Activated CD8-positive, alpha-beta memory T cell treated with anti-CD3 and anti-CD28 coated beads for 1 hour (primary cell): Measurements from ENCODE around the gene CCDC201.
"Not testable (repeated sequence)": the region's sequence is repeated elsewhere in the genome, so short reads cannot be mapped to it uniquely, and the experiment has no call there.

Source experiments
- DNase-seq, 2 donors: peaks; one replicate each; pipeline ENCODE4 v3.0.0-alpha.2; 2020; ENCODE audit warnings: low read depth in 1 of 2; ENCODE audit errors: extremely low read depth in 1 of 2

Gene CCDC201

GRCh38 chr7:45827731-45828130 is 45.2 kb downstream of the CCDC201 start:
- not testable (repeated sequence) for DNase-seq

- not testable (repeated sequence) for DNase-seq
Measured at GRCh38 chr7:45826550-45826949, 46.3 kb downstream of the CCDC201 start.

- DNase-seq, result not testable (repeated sequence)
Measured at GRCh38 chr7:45818763-45819162, 54.1 kb downstream of the CCDC201 start.

GRCh38 chr7:45817913-45818312 is 55.0 kb downstream of the CCDC201 start:
- DNase-seq, result not testable (repeated sequence)

- DNase-seq, result not testable (repeated sequence)
Measured at GRCh38 chr7:45817016-45817415, 55.9 kb downstream of the CCDC201 start.

- not testable (repeated sequence) for DNase-seq
Measured at GRCh38 chr7:45814216-45815118, 58.4 kb downstream of the CCDC201 start.

GRCh38 chr7:45813771-45814170 is 59.1 kb downstream of the CCDC201 start:
- not testable (repeated sequence) for DNase-seq

GRCh38 chr7:45812946-45813345 is 59.9 kb downstream of the CCDC201 start:
- DNase-seq, result no peak

GRCh38 chr7:45811652-45812234 is 61.1 kb downstream of the CCDC201 start:
- not testable (repeated sequence) for DNase-seq

GRCh38 chr7:45810451-45811005 is 62.4 kb downstream of the CCDC201 start:
- not testable (repeated sequence) for DNase-seq
